Body of pancreas (tissue), 4 donors: ENCODE measurements around the gene ARHGAP26. TPM values are rescaled to one million over a fixed set of nuclear protein-coding genes. Genes with fewer than 3 reads are reported as not detected.

Experiments
- ATAC-seq: fragments of 150-250 bp; one replicate; pipeline ENCODE4 v1.9.1; 2016
- DNase-seq, 4 donors: peaks; one replicate each; pipeline ENCODE4 v3.0.0-alpha.2; 2019
- H3K27ac ChIP-seq, 4 donors: fragments of 200-600 bp; sonication (generic); 1 replicate in 3 of 4; 2 replicates in 1 of 4; pipeline versions ENCODE4 v1.5.1 to v1.6.1; 2016 to 2019; ENCODE audit warnings: mild to moderate bottlenecking in 1 of 4, mixed read lengths in 1 of 4, moderate library complexity in 1 of 4
- H3K27me3 ChIP-seq, 2 donors: fragments of 200-600 bp; sonication (generic); one replicate each; pipeline ENCODE4 v1.6.0; 2016; ENCODE audit warnings: mild to moderate bottlenecking in 1 of 2
- H3K36me3 ChIP-seq, 2 donors: fragments of 200-600 bp; sonication (generic); replicated peaks in 1 of 2; 2 replicates each; pipeline ENCODE4 v1.5.1; 2016; ENCODE audit warnings: low read depth in 2 of 2; ENCODE audit not compliant: insufficient read depth in 1 of 2
- H3K4me1 ChIP-seq: fragments of 200-600 bp; sonication (generic); one replicate; pipeline ENCODE4 v1.6.0; 2016
- H3K4me3 ChIP-seq, 2 donors: fragments of 200-600 bp; sonication (generic); 1 replicate in 1 of 2; 2 replicates in 1 of 2; pipeline ENCODE4 v1.5.1; 2016 to 2019
- H3K9me3 ChIP-seq, 3 donors: fragments of 200-600 bp; sonication (generic); 1 replicate in 2 of 3; 2 replicates in 1 of 3; pipeline ENCODE4 v1.5.1; 2016
- POLR2A ChIP-seq, 3 donors: fragments of 450-650 bp; IDR thresholded peaks; one replicate each; pipeline ENCODE4 v1.6.1; 2016; ENCODE audit warnings: antibody characterized with exemption in 3 of 3, mild to moderate bottlenecking in 2 of 3
- WGBS, 2 donors: methylation state at CpG; one replicate each; pipeline ENCODE4 v1.1.5; 2017; 5-methylcytosine and 5-hydroxymethylcytosine counted together
- intact Hi-C: fragments of 100-400 bp; cut with DNase I; formaldehyde crosslinking; loops from one replicate; pipeline ENCODE4 v1.15.1; 2023
- total RNA-seq, 2 donors: library from RNA; depleted of rRNA; stranded (reverse); fragments of >200 nt; gene quantifications; one replicate each; pipeline ENCODE4 v1.1.0, GENCODE V29; 2016
- TF ChIP-seq, protein P1 (sequence below), 7 experiments: fragments of 450-650 bp in 4 of 7; fragments of 200-600 bp in 3 of 7; sonication (generic) in 3 of 7; IDR thresholded peaks; one replicate each; pipeline ENCODE4 v1.5.1; 2016 to 2019; ENCODE audit warnings: antibody characterized with exemption in 7 of 7

Gene ARHGAP26
- total RNA-seq, 2 donors from 2014 or later = 12.5 to 14.2 TPM

DNA sequence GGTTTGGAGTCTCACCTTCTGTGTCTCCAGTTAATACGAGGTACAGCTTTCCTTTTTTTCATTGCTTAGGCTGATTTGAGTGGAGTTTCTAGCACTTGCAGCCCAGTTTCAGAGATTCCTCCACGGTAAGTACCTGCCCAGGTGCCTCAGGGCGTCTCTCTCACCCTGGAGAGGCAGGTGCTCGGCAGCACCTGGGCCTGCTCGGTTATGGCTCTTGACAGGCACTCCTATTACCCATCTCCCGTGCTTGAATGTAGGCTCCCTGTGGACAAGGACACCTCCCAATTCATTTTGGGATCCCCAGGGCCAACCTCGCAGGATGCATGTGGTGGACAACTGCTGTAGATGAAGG, 489.1 kb downstream of the ARHGAP26 start:
- intact Hi-C loops = no loop called here

DNA sequence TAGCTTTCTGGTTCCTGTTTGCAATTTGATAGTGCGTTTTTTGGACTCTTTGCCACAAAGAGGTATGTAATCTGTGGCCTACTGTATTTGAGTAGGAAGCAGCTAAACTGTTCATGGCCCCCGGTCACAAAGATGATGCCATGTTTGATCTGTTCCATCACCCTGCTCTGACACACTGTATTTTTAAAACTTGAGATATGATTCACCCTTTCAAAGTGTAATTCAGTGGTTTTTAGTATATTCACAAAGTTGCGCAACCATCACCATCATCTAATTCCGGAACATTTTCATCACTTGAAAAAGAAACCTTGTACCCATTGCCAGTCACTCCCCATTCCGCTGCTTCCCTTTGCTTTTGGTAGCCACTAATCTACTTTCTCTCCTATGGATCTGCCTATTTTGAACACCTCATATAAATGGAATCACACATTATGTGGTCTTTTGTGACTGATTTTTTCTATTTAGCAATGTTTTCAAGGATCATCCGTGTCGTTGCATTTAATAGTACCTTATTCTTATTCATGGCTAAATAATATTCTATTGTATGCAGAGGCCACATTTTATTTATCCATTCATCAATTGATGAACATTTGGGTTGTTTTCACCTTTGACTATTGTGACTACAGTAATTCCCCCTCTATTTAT, 491.7 kb downstream of the ARHGAP26 start:
- ATAC-seq = no peak
- 87 to 92% methylated on average over 7 of the region's 7 CpGs for WGBS, 2 donors

More for the DNA sequence above, 489.1 kb downstream of the ARHGAP26 start:
- H3K36me3 ChIP-seq = no peaks in the 10 kb centered on the region
- no peak overlapping the region for H3K27ac ChIP-seq
- WGBS, 2 donors = 87 to 94% methylated on average over 7 of the region's 7 CpGs
- TF ChIP-seq, protein P1, sequence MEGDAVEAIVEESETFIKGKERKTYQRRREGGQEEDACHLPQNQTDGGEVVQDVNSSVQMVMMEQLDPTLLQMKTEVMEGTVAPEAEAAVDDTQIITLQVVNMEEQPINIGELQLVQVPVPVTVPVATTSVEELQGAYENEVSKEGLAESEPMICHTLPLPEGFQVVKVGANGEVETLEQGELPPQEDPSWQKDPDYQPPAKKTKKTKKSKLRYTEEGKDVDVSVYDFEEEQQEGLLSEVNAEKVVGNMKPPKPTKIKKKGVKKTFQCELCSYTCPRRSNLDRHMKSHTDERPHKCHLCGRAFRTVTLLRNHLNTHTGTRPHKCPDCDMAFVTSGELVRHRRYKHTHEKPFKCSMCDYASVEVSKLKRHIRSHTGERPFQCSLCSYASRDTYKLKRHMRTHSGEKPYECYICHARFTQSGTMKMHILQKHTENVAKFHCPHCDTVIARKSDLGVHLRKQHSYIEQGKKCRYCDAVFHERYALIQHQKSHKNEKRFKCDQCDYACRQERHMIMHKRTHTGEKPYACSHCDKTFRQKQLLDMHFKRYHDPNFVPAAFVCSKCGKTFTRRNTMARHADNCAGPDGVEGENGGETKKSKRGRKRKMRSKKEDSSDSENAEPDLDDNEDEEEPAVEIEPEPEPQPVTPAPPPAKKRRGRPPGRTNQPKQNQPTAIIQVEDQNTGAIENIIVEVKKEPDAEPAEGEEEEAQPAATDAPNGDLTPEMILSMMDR (IDR thresholded peaks at IDR 0.05) = no peak
- no peak for TF ChIP-seq POLR2A (IDR thresholded peaks at IDR 0.05)
- no peak overlapping the region for H3K4me3 ChIP-seq
- DNase-seq = no peak
- no peaks in the 10 kb centered on the region for H3K9me3 ChIP-seq
- ATAC-seq = no peak
- H3K27me3 ChIP-seq = no peaks in the 10 kb centered on the region
- no peaks in the 10 kb centered on the region for H3K4me1 ChIP-seq

DNA sequence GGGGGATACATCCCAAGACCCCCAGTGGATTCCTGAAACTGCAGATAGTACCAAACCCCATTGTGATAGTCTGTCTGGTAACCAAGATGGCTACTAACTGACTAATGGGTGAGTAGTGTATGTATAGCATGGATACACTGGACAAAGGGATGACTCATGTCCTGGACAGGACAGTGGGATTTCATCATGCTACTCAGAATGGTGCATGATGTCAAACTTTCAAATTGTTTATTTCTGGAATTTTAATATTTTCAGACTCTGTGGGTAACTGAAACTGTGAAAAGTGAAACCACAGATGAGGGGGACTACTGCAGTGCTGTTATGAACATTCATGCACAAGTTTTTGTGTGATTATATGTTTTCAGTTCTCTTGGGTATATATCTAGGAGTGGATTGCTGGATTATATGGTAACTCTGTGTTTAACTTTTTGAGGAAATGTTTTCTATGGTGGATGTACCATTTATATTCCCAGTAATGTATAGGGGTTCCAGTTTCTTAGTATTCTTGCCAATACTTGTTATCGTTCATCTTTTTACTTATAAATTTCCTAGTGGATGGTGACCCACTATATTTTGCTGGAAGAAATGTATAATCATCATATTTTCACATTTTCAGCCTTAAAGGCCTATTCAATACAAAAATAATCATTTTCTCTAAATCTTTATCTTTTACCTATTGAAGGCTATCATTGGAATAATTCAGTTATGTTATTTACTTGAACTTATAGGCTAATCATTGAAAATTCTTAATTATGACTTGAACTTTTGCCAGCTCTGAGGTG, 492.4 kb downstream of the ARHGAP26 start:
- no peak overlapping the region for H3K27ac ChIP-seq
- no peaks in the 10 kb centered on the region for H3K9me3 ChIP-seq
- no peaks in the 10 kb centered on the region for H3K36me3 ChIP-seq
- WGBS, 2 donors = 91 to 97% methylated on average over 1 of the region's 1 CpG
- DNase-seq = no peak
- H3K4me3 ChIP-seq = no peak overlapping the region
- intact Hi-C loops = no loop called here
- no peak for TF ChIP-seq POLR2A (IDR thresholded peaks at IDR 0.05)
- TF ChIP-seq, protein P1 (IDR thresholded peaks at IDR 0.05) = no peak
- no peak for ATAC-seq
- no peaks in the 10 kb centered on the region for H3K4me1 ChIP-seq
- no peaks in the 10 kb centered on the region for H3K27me3 ChIP-seq

More for the DNA sequence above, 491.7 kb downstream of the ARHGAP26 start:
- no peaks in the 10 kb centered on the region for H3K4me1 ChIP-seq
- H3K27ac ChIP-seq = no peak overlapping the region
- H3K9me3 ChIP-seq = no peaks in the 10 kb centered on the region
- no peak overlapping the region for H3K4me3 ChIP-seq
- no peaks in the 10 kb centered on the region for H3K36me3 ChIP-seq
- TF ChIP-seq, protein P1 (IDR thresholded peaks at IDR 0.05) = no peak
- TF ChIP-seq POLR2A (IDR thresholded peaks at IDR 0.05) = no peak
- DNase-seq = peak in 1 of 4 donors; percentile 6
- intact Hi-C loops = no loop called here
- H3K27me3 ChIP-seq = no peaks in the 10 kb centered on the region

DNA sequence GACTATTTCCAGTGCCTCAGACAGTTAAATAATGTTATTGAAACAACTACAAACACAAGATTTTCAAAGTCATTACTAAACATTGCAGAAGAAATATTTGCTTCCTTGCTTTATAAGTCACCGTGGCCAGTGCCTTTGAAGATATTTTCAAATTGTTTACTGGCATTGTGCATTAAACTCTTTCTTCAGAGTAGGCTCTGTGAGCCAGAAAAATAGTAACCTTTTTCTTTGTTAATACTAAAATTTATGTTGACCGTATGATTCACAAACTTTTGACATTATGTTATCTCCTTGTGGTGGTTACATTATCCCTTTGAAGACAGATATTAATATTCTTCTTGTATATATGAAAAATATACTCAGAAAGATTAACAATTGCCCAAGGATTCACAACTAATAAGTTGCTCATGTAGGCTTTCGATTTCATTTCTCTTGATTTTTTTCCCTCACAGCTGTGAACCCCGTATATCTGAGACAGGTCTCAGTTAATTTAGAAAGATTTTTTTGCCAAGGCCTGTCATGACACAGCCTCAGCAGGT, 493.2 kb downstream of the ARHGAP26 start:
- TF ChIP-seq POLR2A (IDR thresholded peaks at IDR 0.05) = no peak
- TF ChIP-seq, protein P1 (IDR thresholded peaks at IDR 0.05) = no peak
- H3K27me3 ChIP-seq = no peaks in the 10 kb centered on the region
- no peaks in the 10 kb centered on the region for H3K9me3 ChIP-seq
- intact Hi-C loops = no loop called here
- H3K4me3 ChIP-seq = no peak overlapping the region
- WGBS, 2 donors = 59 to 63% methylated on average over 4 of the region's 4 CpGs
- no peak for ATAC-seq
- no peaks in the 10 kb centered on the region for H3K36me3 ChIP-seq
- no peak for DNase-seq
- H3K27ac ChIP-seq = no peak overlapping the region
- H3K4me1 ChIP-seq = no peaks in the 10 kb centered on the region
